DND-41 (cell line): ENCODE results near the gene NSG1.

ENCODE experiments used
- CTCF ChIP-seq: IDR thresholded peaks from 2 replicates; pipeline ENCODE4 v1.5.1; 2012; ENCODE audit warnings: borderline replicate concordance, low read length, moderate library complexity, mild to moderate bottlenecking; ENCODE audit not compliant: poor library complexity, severe bottlenecking; ENCODE audit errors: extremely low read depth
- EZH2 ChIP-seq: IDR thresholded peaks from 3 replicates; pipeline ENCODE4 v1.6.1; 2012; ENCODE audit warnings: borderline replicate concordance, low read depth, mild to moderate bottlenecking, moderate library complexity, low read length, inconsistent platforms; ENCODE audit not compliant: severe bottlenecking

DNA sequence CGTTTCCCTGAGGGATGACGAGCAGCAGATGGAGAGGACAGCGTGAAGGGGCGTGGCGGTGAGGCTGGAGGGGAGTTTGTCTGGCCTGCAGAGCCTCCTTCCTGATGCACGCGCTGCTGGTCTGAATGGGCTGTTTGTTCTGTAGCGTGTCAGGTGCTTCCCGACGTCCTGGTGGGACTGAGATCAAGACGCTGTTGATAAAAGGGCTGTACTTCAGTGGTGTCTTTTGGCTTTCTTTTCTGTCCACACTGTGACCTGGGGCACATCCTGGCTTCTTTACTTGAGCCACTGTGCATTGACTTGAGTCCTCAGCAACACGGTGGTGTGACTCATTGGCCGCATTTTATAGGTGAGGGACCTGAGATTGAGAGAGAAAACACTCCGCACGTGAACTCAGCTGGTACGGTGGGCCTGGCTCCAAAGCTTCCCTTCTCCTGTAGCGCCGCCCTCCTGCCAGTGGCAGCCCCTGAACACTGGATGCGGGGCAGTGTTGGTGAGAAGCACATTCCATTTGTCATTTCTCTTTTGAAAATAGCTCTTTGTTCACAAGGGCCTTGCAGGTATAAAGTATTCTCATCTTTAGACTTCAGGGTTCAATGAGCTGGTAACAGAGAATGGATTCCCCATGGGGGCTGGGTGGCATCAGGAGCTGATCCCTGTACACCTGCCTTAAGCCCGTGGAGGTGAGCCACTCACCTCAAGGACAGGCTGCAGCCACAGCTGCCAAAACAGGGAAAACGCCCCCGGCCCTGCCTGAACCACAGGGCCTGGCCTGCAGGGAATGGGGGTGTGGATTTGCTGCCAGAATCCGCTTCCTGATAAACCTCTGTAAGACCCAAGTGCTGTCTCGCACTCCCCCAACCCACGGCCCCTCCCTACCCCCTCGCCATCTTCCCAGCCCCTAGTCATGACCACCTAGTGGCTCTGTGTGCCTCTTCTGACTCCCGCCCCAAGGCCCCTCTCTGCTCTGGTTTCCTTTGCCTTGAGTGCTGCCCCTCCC, 29.2 kb downstream of the NSG1 start:
- no peak for TF ChIP-seq CTCF
- no peak for TF ChIP-seq EZH2
